Measurements from ENCODE around the gene DLG5.

Gene DLG5

DNA sequence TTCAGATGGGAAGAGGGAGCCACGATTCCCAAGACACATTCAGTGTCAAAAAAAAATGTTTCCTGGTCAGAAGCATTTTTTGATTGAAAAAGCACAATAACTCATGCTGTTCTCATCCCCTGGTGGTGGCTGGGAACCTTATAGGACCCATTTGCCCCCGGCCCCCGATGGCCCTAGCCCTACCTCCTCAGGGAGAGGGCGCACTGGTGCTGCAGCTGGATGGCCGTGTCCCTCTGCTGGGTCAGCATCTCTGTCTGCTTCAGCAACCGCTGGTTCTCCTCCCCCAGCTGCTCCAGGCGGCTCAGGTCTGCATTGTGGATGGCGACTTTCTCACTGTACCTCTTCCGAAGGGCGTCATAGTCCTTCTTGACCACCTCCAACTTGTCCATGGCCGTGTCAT lies 83.3 kb downstream of the DLG5 start:
- no peak for DNase-seq (ENCODE audit: low read depth)

DNA sequence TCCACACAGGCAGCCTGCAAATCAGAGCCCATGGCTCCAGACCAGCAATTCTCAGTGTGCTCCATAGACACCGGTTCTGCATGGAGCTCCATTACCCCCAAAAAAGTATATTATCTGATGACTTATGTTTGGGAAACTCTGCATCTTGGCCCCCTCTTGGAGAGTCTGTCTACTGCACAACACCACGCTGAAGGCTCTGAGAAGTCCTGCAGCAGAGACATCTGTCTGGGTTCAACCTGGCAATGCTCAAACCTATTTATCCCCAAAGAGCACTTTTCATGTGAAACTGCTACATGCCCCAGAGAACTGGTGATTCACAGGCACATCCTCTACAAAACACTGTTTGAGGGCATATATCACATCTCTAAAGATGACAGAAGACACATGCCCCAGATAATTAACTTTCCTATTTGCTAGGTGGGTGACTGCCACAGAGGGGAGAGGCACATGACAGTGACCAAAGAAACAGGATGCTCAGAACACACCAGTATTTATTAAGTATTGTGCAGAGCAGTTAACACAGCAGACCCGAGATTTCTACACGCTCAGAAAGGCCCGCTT lies 83.8 kb downstream of the DLG5 start:
- DNase-seq (ENCODE audit: low read depth), result no peak

DNA sequence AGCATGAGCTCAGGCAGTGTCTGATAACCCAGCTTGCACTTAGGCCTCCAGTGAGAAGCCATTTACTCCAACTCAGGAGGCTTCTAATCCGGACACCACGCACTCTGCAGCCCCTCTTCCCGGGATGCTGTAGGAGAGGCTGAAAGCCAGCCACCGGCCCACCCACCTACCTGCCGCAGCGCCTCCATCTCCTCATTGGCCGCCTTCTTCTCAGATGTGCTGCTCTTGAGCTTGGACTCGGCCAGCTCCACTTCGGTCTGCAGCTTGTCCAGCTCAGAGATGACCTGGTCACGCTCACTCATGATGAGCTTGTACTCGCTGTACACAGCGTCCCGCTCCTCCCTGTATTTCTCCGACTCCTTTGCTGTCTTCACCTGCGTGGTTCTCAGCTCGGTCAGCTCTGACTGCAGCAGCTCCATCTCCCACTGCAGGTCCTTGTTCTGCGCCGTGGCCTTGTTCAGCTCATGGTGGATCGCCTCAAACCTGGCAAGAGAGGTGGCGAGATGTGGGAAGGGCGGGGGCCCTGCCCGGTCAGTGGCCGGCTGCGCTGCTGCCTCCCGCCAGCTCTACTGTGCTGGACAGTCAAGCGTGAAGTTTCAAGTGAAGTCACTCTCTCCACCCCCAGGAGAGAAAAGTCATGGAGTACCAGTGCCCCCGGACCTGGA lies 84.7 kb downstream of the DLG5 start:
- no peak for DNase-seq (ENCODE audit: low read depth)

DNA sequence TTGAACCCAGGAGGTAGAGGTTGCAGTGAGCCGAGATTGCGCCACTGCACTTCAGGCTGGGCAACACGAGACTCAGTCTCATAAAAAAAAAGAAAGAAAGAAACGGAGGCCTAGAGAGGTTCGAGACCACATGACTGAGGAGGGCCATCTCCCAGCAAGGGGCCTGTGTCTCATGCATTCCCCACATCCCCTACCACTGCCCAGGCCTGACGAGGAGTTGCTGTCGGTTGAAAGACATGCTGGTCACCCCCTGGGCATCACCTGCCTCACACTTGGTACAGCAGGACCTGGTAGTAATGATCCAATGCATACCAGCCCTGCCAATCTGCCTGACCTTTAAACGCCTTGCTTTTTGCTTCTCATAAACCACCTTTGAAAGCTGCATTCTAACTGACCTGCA lies 85.9 kb downstream of the DLG5 start:
- DNase-seq (ENCODE audit: low read depth), result no peak

DNA sequence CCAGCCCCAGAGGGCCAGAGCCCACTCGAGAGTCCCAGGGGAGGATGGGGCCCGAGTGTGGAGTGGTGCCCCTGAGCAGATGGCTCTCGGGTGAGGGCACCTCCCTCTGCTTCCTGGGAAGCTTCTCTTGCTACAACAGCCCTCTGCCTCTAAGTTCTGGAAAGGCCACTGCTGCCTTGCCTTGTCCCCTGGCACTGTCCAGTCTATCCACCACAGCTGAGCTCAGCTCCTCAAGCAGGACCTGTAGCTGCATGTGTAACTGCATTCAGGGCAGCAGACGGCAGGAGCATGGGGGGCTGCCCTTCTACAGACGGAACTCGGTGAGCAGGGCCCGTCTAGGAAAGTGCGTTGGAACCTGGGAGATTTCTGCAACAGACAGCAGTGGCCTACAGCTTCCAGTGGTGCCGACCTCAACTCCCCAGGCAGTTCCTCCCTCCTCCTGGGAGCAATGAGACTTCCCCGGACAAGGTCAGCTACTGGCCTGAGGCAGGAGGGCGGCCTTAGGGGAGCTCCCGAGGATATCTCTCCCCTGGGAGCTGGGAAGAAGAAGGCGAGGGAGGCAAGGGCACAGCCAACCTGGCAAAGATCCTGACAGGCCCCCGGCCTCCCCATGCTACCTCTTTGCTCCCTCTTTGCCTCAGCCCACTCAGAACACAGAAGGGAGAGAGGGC lies 88.5 kb downstream of the DLG5 start:
- no peak for DNase-seq (ENCODE audit: low read depth)

DNA sequence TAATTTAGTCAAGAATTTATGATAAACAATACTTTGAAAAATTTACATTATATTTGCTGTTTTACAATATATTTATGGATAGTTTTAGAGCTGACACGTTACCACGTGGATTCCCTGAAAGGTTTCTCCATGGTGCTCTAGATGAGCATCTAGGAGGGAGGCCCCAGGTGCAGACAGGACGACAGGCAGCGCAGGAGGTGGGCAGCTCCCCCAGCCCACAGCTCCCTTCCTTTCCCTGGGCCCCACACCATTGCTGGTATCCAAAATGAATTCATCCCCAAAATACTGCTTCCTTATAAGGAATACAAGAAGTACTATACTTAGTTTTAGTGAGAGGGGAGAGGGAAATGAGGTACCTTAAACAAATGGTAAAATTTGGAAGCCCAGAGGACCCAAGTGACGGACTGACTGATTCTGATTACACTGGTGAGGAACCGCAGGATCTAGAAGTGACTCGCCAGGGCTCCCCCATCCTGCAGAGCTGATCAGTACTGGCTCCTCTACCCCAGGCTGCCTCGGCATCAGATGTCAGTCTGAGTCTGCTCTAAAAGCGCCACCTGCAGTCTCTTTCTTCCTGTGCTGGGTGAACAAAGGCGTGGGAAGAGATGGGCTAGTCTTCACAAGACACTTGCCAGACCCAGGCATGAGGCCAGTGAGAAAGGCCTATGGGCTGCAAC lies 89.2 kb downstream of the DLG5 start:
- DNase-seq (ENCODE audit: low read depth), result peak; percentile 39

DNA sequence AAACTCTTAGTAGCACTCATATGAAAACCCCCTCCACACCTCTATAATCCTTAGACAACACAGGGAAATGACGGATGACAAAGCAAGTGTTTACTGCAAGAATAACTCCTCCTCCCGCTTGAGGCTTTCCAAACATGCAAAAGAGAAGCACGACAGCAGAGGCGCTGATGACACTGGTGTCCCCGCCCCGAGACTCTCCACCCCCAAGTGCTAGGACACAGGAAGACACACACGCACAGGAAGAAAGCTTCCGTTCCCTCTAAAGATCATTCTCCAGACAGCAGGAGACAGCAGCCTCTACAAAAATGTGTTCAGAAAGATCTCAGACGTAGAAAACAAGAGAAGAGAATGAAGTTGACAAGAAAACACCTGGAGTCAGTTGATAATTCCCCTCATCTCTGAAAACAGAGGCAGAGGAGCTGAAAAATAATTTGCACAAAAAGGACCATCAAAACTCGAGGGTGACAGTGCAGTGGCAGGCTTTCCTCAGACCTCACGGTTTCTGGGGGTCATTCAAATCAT lies 90.2 kb downstream of the DLG5 start:
- peak; percentile 36 for DNase-seq (ENCODE audit: low read depth)

DNA sequence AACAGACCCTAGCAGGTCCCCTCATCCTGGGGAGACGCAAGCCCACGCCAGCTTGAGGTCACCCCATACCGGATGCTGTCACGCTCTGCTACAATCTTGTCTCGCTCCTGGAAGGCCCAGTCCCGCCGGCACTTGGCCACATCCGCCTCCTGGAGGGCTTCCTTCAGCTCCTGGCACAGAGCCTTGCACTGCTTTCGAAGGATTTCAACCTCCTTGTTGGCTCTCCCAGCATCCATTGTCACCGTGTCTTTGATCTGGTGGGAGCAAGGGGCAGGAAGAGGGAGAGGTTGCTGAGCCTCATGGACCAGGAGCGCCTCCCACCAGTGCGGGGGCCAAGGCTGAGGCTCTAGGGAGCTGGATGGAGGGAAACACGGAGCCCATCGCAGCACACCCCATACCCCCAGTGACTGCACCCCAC lies 90.9 kb downstream of the DLG5 start:
- DNase-seq (ENCODE audit: low read depth), result no peak

DNA sequence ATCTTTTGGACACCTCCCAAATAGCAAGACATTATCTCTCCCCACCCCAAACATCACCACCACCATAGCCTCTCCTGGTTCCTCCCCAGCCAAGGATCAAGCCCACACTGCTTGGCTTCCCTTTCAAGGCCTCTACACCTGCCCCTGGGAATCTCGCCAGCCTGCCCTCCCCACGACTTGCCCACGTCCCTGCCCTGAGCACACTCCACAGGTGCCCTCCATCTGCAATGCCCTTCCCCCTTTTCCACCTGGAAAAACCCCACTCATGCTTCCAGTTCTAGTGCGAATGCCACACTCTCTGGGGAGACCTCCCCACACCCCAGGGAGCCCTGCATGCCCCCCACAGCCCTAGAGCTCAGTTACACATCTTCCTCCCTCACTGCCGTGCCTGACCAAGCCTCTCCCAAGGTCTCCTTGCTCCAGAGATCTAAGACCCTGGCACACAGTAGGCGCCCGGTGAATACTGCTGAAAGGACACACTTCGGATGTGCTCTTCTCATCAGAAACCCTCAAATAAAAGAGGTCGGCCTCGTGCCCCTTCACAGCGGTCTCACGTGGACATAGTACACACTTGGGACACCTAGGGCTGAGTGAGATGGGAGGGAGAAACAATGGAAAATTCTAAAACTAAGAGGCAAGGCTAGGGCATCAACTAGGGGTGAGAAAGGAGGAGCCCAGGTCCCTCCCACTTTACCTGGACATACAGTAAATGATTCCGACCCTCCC lies 91.4 kb downstream of the DLG5 start:
- DNase-seq (ENCODE audit: low read depth), result no peak

DNA sequence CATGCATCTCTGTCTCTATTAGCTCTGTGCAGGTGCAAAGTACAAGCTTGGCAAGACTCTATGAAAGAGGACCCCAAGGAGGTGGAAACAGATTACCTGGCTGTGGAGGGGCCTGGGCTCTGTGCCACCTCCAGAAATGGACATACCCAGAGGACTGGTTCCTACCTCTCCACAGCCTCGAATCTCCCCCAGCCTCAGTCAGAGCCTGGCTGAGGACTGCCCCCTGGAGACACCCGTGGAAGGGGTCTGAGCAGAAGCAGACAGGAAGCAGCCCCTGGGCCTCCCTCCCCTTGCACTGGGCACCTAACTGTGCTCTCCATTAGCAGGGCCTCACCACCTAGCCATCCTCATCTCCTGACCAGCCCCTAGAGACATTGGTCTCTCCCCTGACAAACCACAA lies 92.0 kb downstream of the DLG5 start:
- DNase-seq (ENCODE audit: low read depth), result no peak

DNA sequence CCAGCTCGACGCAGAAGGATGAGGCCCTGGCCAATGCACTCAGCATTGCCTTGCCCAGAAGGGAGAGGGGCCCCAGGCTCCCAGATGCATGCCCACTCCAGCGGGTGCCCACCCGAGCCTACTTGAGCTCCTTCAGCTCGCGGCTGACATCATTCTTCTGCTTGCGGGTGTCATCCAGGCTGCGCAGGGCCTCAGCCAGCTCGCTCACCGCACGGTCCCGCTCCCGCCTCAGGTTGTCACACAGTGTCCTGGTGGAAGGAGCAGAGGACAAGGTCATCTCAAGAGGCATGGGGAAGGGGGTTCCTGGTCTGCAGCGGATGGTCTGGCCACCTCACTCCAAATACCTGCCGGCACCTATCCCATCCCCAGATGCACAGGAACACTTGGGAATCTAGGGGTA lies 92.8 kb downstream of the DLG5 start:
- DNase-seq (ENCODE audit: low read depth), result no peak

DNA sequence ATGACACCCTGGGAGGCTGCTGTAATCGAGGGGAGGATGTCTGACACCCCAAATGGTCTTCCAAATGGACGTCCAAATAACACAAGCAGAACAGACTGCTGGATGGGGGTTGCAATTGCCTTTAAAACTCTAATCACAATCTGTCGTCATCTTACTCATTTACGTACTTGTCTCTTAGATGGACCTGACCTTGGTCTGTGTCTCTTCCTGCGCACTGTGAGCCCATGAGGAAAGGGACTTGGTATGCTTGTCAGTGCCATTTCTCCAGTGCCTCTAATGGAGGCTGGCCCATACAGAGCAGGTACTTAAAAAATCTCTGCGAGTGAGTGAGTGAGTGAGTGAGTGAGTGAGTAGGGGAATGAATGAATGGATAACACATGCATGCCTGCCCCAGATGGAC lies 93.3 kb downstream of the DLG5 start:
- no peak for DNase-seq (ENCODE audit: low read depth)

DNA sequence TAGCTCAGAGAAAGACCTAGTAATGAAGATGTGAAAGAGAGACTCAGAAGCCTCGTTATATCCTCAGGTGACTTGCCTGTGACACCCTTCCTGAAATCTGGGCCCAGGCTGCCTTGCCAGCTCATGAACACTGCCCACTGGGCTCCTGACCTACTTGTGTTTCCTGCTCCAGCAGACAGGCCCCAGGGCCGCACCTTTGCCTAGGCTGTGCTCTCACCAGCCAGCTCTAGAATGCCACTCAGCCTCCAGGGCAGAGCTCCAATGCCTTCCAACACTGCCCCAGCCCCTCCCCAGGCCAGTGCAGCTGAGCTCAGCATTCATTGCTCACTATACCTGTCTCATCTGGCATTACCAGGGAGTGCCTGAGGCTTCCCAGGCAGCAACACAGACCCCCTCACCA lies 94.3 kb downstream of the DLG5 start:
- DNase-seq (ENCODE audit: low read depth), result no peak

DNA sequence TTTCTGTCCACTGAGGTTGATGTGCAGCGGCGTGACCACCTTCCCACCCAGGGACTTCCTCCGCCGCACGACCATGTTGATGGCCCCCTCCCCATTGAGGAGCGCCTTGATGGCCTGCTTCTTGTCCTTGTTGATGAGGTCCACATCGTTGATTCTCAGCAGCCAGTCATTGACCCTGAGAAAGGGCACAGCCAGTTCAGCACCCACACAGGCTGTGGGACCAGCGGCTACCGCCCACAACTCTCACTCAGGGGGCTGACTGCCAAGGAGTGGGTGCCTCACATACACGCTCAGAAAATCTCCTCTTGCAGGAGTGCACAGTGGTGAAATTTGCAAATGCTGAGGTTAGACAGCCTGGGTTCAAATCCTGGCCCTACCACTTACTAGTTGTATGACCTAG lies 97.2 kb downstream of the DLG5 start:
- DNase-seq (ENCODE audit: low read depth), result no peak

DNA sequence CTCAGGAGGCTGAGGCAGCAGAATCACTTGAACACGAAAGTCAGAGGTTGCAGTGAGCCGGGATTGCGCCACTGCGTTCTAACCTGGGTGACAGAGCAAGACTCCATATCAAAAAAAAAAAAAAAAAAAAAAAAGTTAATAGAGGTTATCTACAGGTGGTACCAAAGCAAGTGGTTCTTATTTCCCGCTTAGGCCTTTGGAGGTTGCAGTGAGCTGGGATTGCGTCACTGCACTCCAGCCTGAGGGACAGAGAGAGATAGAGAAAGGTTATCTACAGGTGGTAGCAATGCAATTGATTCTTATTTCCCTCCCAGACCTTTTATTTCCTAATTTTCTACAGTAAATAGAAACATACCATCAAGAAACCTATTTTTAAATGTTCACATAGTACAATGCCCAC lies 98.2 kb downstream of the DLG5 start:
- no peak for DNase-seq (ENCODE audit: low read depth)

DNA sequence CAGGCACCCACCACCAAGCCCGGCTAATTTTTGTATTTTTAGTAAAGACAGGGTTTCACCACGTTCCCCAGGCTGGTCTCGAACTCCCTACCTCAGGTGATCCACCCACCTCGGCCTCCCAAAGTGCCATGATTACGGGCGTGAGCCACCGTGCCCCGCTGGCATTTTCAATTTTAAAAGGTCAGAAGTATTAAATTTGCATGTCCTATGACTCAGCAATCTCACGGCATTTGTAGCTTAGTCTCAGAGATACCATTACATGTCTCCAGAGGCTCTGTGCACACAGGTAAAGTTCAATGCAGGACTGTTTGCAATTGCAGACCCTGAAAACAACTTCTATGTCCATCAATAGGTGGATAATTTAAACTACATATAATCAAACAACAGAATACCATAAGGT lies 99.2 kb downstream of the DLG5 start:
- DNase-seq (ENCODE audit: low read depth), result no peak

DNA sequence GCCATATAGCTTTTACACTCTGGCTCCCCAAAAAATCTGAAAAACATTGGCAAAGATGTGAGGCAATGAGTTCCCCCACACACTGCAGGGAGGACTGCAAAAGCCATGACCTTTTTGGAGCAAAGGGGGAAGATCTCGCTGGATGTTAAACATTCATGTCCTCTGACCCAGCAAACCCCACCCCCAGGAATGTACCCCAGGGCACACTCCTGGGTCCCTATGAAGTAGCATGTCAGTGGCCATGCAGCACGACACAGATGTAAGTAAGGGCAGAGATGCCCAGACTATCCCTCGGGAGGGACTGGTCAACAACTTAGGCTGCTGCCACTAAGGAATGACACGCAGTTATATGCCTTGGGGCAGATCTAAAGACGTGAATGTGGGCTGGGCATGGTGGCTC lies 100.6 kb downstream of the DLG5 start:
- DNase-seq (ENCODE audit: low read depth), result no peak

DNA sequence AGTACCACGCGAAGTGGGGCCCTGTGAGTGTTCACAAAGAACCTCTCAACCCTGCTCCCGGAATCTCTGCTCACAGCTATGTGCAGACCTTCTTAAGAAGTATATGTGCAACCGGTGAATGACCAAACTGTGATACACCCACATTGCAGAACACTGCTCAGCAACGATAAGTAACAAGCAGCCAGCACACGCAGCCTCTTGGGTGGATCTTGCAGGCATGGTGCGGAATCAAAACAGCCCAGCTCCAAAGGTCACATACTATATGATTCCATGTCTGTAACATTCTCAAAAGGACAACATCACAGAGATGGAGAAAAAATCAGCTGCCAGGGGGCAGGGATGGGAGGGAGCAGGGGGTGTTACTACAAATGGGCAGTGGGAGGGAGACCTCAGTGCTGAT lies 101.6 kb downstream of the DLG5 start:
- no peak for DNase-seq (ENCODE audit: low read depth)

DNA sequence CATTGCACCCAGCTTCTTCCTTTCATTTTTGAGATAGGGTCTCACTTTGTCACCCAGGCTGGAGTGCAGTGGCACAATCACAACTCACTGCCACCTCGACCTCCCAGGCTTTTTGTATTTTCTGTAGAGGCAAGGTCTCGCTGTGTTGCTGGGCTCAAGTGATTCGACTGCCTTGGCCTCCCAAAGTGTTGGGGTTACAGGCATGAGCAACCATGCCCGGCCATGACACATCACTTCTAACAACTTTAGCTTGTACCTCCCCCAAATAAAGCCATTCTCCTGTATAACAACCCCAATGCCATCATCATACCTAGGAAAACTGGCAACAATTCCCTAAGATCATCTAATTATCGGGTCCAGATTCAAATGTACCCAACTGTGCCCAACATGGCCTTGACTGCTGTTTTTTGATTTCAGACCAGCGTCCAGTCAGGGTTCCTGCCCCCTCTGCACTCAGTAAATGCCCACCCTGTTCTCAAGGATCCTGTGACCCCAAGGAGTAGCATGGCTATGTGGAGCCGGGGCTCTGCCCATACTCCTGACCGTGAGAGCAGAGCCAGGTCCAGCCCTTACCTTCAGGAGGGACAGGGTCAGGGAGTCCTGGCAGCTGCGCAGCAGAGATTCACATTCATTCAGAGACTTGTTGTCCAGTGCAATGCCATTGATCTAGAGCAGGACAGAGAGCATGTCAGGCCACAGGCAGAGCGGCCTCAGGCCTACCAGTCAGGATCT lies 102.6 kb downstream of the DLG5 start:
- DNase-seq (ENCODE audit: low read depth), result no peak

DNA sequence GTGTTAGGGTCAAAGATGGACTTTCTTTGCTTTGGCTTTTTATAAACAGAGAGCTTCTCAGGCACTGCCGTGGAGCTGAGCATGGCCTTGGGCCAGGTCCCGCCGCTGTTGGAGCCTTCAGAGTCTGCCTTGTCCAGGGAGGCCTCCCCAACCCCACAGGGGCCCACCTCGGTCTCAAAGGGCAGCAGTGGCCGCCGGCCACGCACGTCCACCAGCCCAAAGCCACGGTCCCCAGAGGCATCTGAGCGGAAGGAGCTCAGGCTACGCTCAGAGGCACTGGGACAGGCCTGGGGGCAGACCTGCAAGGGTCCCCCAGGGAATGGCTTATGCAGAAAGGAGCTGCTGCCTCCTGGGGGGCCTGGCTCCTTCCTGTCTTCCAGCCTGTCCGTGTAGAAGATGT lies 105.0 kb downstream of the DLG5 start:
- DNase-seq (ENCODE audit: low read depth), result no peak

DNA sequence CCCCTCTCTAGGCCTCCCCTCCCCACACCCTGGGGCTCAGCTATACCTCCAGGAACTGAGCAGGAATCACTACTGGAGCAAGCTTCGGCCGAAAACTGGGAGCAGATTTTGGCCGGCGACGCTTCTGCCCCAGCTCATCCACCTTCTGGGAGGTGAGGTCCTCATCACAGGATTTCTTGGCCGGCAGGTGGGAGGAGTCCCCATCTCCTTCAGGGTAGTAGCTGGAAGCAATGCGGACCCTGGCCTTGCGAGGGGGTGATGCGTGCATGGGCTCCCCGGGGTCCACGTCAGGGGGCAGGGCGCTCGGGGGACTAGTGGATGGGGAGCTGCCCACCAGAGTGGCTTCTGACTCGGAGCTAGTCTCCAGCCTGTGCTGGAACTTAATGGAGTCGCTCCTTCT lies 105.5 kb downstream of the DLG5 start:
- no peak for DNase-seq (ENCODE audit: low read depth)

DNA sequence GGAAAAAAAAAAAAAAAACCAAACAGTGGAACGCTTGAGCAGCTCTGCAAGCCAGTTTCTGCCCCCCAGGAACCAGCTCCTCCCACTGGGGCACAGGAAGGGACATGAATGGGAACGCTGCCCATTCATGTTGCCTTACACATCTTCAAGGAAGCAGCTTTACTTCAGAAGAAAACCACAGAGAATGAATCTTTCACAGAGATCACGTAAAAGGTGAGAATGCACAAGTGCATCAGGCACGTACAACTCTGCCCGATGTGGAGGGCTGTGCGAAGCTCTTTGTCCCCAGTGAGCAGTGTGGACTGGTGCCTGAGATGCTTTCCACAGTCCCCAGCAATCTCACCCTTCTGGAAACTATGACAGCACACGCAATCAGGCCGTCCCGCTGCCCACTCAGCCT lies 106.2 kb downstream of the DLG5 start:
- no peak for DNase-seq (ENCODE audit: low read depth)

Data from stimulated activated CD4-positive, alpha-beta T cell treated with anti-CD3 and anti-CD28 coated beads, Interleukin-2, amount 100 ng/mL, for 4 hours (primary cell).